ENCODE measurements around the gene CD27.
"Not testable (repeated sequence)": the region's sequence is repeated elsewhere in the genome, so short reads cannot be mapped to it uniquely, and the experiment has no call there.

The CD27 gene

GRCh38 chr12:6461401-6462233 lies 16.9 kb downstream of the CD27 start:
- DNase-seq: peak; percentile 88

GRCh38 chr12:6462234-6462995 lies 17.7 kb downstream of the CD27 start:
- DNase-seq: peak; percentile 41

- DNase-seq: no peak
Measured at GRCh38 chr12:6463216-6463615, 18.5 kb downstream of the CD27 start.

- DNase-seq: no peak
Measured at GRCh38 chr12:6463858-6464257, 19.1 kb downstream of the CD27 start.

- DNase-seq: no peak
Measured at GRCh38 chr12:6464531-6464930, 19.8 kb downstream of the CD27 start.

GRCh38 chr12:6465467-6466183 lies 20.9 kb downstream of the CD27 start:
- no peak for DNase-seq

GRCh38 chr12:6466184-6466573 lies 21.4 kb downstream of the CD27 start:
- no peak for DNase-seq

- not testable (repeated sequence) for DNase-seq
Measured at GRCh38 chr12:6466751-6467150, 22.0 kb downstream of the CD27 start.

GRCh38 chr12:6467571-6468282 lies 23.0 kb downstream of the CD27 start:
- not testable (repeated sequence) for DNase-seq

- no peak for DNase-seq
Measured at GRCh38 chr12:6468283-6468575, 23.5 kb downstream of the CD27 start.

- DNase-seq: no peak
Measured at GRCh38 chr12:6469092-6469491, 24.3 kb downstream of the CD27 start.

- no peak for DNase-seq
Measured at GRCh38 chr12:6469609-6470374, 25.0 kb downstream of the CD27 start.

GRCh38 chr12:6470375-6471163 lies 25.8 kb downstream of the CD27 start, which contains the start of gene VAMP1:
Gene VAMP1 (minus strand): TSS chr12:6470677. CDS start chr12:6470531, 146 bp downstream.
- DNase-seq: peak; percentile 98

- no peak for DNase-seq
Measured at GRCh38 chr12:6471989-6472360, 27.2 kb downstream of the CD27 start.

- DNase-seq: no peak
Measured at GRCh38 chr12:6472491-6472890, 27.7 kb downstream of the CD27 start.

- not testable (repeated sequence) for DNase-seq
Measured at GRCh38 chr12:6475233-6475975, 30.6 kb downstream of the CD27 start.

- no peak for DNase-seq
Measured at GRCh38 chr12:6476489-6476888, 31.7 kb downstream of the CD27 start.

- not testable (repeated sequence) for DNase-seq
Measured at GRCh38 chr12:6477601-6478377, 33.0 kb downstream of the CD27 start.

GRCh38 chr12:6478416-6478815 lies 33.7 kb downstream of the CD27 start:
- no peak for DNase-seq

- no peak for DNase-seq
Measured at GRCh38 chr12:6488240-6488639, 43.5 kb downstream of the CD27 start.
